HS-5 (cell line): ENCODE results near the gene KNDC1.
"Not testable (repeated sequence)": the region's sequence is repeated elsewhere in the genome, so short reads cannot be mapped to it uniquely, and the experiment has no call there.

Experiments
- DNase-seq: peaks from one replicate; pipeline ENCODE4 v3.0.0-alpha.2; 2012; ENCODE audit warnings: low read depth

Gene KNDC1

DNA sequence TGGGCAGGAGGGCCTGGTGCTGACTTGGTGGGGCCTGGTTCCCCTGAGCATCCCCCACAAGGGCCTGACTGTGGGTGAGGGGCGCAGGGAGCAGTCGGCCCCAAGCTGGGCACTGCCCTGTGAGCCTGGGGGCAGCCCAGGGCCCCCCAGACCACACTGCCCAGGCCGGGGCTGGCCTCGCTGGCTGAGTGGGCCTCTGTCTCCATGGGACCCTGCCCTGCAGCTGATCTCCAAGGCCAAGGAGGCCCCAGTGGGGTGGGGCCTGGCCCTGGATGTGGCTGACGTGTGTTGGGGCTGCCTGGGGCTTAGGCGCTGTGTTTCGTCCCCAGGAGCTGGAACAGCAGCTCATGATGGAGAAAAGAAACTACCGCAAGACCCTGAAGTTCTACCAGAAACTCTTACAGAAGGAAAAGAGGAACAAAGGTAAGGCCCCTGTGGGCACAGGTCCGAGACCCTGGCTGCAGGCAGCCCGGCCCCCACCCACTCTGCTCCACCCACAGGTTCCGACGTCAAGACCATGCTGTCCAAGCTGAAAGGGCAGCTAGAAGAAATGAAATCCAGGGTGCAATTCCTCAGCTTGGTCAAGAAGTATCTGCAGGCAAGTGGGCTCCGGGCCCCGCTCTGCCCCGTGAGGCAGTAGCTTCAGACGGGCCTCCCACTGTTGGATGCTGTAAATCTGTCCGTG, 46.5 kb downstream of the KNDC1 start:
- DNase-seq, result no peak

DNA sequence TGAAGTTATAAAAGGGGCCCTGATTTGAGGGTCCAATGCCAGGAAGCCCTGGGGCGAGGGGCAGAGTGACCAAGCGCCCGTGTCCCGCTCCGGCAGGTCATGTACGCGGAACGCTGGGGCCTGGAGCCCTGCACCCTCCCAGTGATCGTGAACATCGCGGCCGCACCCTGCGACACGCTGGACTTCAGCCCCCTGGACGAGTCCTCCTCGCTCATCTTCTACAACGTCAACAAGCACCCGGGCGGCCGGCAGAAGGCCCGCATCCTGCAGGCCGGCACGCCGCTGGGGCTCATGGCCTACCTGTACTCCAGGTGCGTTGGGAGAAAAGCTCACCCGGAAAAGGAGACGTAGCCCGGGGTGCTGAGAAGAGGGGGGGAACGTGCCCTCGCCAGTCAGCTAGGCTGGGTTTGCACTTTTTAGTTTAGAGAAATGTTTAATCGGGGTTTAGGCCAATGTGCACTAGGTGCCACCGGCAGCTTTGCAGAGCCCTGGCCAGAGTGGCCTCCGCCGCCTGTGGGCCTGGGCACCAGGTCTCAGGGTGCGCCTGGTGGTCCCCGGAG, 47.1 kb downstream of the KNDC1 start:
- DNase-seq, result no peak

DNA sequence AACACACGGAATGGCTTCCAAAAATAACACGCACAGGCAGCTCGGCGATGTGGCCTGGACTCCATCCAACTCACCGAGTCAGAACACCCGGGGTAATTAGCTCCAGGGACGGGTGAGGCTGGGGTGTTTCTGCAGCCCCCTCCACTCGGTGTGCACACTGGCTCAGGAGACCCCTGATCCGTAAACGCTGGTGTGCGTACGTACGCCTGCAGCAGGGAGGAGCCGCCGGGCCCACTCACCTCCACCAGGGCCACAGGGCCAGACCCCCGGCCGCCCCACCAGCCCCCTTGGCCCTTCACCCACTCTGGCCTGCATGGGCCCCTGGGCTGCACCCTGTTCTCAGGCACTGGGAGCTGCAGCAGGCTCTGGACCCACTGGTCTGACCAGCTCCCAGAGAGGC, 47.6 kb downstream of the KNDC1 start:
- no peak for DNase-seq

DNA sequence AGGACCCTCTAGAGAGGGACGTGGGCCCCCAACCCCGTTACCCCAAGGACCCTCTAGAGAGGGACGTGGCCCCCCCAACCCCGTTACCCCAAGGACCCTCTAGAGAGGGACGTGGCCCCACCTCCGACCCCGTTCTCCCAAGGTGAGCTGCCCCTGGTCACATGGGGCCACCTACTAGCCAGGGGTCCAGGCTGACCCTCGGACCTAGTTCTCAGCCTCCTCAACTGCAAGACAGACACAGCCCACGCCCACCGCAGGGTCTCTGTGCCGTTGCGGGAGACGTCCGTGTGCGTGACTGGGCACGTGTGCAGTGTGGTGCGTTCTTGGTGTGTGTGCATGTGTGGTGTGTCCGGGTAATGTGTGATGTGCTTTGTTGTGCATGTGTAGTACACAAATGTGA, 48.4 kb downstream of the KNDC1 start:
- no peak for DNase-seq

DNA sequence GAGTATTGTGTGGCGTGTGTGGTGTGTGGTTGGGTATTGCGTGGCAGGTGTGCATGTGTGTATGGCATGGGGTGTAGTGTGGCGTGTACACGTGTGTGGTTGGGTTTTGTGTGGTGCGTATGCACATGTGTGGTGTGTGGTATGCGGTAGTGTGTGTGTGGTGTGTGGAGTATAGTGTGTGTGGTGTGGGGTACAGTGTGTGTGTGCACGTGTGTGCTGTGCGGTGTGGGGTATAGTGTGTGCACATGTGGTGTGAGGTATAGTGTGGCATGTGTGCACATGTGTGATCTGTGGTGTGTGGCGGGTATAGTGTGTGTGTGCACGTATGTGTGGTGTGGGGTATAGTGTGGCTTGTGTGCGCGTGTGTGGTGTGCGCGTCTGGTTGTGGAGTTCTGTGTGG, 49.1 kb downstream of the KNDC1 start:
- no peak for DNase-seq

DNA sequence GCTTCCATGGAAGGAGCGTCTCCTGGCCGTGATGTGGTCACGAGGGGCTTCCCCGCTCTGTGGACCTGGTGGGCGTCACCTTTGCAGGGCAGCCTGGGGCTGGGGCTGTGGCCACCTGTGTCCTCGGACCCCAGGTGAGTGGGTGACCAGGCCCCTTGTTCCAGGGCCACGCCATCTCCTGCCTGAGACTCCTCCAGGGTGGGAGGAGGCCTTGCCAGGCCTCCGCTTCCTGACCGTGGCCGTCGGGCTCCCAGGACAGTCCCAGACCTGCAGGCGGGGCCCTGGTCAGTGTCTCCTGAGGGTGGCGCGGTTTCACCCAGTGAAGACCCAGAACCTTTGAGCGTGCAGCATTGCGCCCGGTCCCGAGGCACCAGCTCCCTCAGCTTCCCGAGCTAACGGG, 49.6 kb downstream of the KNDC1 start:
- DNase-seq, result no peak

DNA sequence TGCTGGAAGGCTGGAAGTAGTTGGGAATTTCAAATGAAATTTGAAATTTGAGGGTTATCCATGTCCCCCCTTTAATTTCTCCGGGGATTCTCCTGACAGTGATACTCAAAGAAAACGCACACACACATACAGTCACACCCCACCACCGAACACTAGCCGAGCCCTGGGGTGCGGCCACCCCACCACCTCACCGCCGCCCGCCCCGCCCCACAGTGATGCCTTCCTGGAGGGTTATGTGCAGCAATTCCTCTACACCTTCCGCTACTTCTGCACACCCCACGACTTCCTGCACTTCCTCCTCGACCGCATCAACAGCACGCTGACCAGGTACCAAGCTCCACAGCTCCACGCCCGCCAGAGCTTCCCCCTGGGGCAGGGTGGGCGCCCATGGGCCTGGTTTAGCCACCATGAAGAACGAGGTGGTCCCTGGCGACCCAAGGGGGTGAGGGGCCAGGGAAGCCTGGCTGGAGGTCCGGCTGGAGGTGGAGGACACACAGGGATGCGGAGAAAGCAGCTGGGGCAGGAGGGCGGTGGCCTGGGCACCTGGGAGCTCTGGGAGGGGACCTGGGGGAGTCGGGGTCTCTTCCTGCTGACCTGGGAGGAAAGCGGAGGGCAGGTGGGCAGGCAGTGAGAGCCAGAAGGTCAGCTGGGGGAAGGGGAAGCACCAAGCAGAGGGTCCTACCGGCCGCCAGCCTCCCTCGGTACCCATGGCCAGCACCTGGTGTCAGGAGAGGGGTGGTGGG, 50.5 kb downstream of the KNDC1 start:
- no peak for DNase-seq

DNA sequence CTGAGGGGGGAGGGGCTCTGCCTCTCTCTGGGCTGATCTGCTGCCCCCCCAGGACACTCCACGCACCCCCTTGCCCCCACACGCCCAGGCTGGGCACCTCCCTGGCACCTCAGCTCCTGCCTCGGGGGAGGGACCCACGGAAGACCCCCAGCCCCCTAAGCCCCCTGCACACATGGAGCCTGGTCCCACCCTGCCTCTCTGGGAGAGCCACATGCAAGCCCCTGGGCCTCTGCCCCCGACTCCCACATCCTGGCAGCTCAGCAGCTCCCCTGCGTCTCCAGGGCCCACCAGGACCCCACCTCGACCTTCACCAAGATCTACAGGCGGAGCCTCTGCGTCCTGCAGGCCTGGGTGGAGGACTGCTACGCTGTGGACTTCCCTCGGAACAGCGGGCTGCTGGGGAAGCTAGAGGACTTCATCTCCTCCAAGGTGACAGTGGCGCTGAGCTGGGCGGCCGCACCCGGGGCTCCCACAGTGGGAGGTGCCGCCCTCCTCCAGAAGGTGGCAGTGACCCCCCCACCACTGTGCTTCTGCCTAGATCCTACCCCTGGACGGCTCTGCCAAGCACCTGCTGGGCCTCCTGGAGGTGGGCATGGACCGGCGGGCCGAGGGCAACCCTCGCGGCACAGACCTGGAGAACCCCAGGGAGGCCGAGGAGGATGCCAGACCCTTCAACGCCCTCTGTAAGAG, 51.3 kb downstream of the KNDC1 start:
- no peak for DNase-seq

DNA sequence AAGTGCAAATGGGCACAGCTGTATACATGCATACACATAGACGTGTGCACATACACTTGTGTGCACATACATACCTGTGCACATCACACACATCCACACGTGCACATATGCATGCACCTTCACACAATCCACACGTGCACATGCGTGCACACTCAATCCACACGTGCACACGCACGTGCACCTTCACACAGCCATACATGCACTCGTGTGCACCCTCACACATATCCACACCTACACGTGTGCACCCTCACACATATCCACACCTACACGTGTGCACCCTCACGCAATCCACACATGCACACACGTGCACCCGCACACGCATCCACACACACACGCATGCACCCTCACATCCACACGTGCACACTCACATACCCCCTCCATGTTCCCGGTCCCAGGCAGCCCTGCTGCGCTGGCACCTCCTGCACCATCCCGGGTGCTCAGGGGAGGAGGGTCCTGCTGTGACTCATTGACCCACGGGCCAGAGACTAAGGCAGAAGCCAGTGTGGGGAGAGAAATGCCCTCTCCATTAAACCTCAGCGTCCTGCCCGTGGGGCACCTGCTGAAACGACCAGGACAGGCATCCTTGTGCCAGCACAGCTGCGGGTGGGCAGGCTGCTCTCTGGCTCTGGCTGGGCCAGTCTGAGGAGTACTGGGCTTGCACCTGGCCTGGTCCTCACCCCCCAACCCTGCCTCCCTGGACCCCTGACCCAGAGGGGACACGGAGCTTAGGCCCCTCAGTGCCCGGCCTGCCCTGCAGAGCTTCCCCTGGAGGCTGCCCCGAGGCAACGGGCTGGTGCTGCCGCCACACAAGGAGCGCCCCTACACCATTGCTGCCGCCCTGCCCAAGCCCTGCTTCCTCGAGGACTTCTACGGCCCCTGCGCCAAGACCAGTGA, 52.2 kb downstream of the KNDC1 start:
- no peak for DNase-seq

DNA sequence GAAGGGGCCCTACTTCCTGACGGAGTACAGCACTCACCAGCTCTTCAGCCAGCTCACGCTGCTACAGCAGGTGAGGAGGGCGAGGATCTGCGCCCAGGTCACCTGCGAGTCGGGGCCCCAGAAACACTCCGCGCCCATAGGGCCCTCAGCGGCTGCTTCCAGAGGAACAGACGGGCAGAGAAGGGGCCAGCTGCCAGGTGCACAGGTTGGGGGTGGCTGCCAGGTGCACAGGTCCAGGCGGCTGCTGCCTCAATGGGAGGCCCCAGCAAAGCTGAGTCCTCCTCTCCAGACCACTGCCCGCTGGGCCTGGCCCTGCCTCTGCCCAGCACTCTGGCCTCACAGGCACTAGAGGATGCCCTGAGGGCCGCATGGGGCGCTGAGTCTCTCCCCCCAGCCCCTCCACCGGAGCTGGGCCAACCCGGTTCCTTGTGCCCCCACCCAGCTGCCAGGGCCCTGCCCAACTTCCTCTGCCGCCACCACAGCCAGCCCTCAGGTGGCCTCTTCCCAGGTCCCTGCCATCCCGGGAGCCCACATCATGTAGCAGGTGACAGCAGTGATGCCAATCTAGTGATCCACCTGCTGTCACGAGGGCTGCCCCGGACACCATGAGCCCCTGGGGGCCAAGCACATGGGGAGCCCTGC, 53.0 kb downstream of the KNDC1 start:
- no peak for DNase-seq

DNA sequence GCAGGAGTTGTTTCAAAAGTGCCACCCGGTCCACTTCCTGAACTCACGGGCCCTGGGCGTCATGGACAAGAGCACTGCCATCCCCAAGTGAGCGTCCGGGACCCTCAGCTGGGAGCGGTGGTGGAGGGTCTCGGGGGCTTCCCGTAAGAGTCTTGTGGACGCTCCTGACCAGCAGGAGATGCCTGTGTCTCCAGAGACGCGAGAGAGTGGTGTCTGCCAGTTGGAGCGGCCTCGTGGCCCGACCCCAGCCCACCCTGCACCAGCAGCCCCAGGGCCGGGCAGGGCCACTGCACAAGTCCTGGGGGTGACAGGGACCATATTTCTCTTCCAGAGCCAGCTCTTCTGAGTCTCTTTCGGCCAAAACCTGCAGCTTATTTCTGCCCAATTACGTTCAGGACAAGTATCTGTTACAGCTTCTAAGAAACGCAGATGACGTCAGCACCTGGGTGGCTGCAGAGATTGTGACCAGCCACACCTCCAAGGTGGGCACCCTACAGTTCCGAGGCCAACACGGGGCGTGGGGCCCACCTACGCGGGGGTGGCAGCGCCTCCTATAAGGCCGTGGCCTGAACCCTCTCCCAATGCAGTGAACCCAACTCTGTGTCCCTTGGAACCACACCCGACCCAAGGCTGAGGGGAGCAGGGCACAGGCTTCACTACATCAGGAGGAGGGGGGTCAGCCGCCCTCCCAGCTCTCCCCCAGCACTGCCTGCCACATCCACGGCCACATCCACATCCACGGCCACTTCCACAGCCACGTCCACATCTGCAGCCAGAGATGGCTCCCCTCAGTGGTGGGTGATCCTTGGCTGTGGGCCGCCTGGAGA, 53.8 kb downstream of the KNDC1 start:
- DNase-seq, result no peak

DNA sequence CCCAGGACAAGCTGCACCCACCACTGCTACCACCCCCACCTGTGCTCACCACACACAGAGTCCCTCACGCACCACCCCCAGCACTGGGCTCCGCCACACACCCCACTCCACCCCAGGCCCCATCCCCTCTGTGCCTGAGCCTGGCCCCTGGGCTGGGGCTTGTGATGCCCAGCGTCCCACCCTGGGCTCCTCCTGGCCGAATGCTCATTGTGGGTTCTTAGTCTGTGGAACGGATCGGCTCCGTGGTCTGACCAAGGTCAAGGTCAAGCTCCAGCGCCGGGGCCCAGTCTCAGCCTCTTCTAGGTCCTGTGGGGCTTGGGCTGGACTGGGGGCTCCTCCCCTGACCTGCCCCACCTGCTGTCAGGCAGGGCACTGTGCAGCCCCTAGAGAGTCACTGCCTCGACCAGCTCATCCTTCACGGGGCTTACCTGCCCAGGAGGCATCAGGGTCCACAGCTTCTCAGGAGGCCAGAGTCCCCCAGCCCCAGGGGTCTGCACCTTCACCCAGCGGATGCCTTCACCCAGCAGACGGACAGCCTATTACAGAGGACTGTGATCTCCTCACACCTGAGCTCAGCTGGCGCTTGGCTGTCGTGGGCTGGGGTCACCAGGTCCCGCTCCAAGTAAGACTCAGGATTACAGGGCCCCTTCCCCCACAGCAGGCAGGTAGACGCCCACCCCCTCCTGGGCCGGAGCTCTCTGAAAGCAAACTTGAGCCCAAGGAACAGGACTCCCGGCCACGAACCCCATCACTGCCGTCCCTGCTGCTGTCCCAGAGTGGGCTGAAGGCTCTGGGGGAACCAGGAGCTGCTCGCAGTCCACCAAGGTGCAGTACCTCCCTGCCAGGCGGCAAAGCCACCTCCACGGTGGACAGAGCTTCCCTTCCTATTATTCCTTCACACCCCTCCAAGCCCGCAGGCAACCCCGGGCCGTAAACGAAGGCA, 54.7 kb downstream of the KNDC1 start:
- no peak for DNase-seq

DNA sequence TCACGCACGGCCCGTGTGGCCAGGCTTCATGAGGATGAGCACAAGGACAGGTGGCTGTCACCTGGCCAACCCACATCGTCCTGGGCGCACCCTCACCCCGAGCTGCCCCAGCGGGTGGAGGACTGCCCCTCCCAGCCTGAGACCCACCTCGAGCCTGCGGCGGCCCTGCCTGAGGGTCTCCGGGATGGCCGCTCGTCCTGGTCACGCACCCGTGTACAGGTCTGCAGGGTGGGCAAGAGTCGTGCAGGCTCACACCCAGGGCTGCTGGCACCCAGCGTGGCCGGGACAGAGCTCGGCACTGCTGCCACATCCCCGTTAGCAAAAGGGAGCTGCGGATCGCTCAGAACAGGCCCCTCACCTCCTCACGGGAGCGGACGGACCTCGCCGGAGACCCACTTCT, 55.6 kb downstream of the KNDC1 start:
- no peak for DNase-seq

DNA sequence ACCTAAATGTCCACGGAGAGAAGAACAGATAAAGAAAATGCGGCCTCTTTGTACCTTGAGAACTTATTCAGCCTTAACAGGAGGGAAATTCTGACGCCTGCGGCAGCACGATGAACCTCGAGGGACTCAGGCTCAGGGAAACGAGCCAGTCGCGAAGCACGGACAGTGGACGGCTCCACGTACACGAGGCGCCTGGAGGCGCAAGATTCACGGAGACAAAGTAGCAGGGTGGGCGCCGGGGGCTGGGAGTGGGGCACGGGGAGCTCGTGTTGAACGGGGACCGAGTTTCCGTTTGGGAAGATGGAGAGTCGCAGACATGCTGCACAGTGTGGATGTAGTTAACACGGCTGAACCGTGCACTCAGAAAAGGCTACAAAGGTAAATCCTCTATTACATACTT, 56.8 kb downstream of the KNDC1 start:
- no peak for DNase-seq

DNA sequence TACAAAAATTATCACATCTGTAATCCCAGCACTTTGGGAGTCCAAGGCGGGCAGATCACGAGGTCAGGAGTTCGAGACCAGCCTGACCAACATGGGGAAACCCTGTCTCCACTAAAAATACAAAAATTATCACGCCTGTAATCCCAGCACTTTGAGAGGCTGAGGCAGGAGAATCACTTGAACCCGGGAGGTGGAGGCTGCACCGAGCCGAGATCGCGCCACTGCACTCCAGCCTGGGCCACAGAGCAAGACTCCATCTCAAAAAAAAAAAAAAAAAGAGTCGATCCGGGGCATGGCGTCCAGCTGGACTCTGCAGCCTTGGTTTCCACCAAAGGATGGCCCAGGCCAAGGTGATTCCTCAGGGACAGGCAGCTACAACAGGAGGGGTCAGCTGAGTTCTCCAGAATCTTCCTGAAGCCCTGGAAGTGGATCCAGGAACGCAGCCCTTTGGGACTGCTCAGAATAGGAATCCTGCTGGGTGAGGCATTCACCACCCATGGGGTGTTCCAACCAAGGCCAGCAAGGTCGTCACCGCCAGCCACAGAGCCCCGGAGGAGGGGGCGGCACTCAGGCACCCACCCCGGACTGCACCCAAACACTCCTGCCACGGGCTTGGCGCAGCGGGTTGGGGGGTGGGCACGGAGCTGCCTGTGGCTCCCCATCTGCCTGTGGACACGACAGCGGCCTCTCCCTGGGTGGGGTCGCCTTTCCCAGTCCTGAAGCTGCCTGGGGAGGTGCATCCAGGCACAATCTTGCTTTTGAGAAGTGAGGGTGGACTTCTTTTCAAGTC, 58.0 kb downstream of the KNDC1 start:
- no peak for DNase-seq

DNA sequence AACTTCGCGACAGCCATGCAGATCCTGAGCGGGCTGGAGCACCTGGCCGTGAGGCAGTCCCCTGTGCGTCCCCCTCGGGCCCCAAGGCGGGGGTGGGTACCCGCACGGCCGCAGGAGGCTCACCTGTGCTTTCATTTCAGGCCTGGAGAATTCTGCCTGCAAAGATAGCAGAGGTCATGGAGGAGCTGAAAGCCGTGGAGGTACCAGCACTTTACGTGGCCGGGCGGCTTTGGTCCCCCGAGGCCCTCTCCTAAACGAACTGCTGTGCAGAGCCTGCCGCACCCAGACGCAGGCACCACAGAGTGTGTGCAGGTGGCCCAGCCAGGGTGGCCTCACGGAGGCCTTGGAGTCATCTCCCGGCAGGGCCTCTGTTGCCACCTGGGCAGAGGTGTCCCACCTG, 58.9 kb downstream of the KNDC1 start:
- no peak for DNase-seq

DNA sequence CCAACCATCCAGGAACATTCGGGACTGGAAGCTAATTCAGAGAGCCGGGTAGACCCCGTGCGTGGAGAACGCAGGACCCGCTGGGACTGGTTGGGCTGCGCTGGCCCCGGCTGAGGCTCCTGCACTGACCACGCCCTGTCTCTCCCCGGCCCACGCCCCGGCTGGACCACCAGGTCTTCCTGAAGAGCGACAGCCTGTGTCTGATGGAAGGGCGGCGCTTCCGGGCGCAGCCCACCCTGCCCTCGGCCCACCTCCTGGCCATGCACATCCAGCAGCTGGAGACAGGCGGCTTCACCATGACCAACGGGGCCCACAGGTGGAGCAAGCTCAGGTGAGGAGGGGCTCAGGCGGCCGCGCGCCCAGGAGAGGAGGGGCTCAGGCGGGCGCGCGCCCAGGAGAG, 59.8 kb downstream of the KNDC1 start:
- DNase-seq, result no peak

DNA sequence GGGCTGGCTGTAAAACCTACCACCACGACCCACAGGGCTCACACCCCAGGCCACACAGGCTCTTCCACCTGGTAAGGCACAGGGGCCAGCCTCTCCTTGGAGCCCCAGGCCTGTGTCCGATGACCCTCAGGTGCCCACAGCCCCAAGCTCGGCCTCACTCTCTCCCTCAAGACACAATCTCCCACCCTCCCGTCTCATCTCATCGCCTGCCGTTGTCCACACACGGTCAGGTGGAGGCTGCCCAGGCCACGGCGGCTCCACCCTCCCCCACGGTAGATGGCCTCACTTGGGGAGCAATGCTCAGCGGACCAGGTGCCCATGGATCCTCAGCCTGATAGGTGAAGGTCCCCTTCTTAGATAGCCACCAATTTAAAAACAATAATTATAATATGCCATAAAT, 61.3 kb downstream of the KNDC1 start:
- DNase-seq, result no peak

DNA sequence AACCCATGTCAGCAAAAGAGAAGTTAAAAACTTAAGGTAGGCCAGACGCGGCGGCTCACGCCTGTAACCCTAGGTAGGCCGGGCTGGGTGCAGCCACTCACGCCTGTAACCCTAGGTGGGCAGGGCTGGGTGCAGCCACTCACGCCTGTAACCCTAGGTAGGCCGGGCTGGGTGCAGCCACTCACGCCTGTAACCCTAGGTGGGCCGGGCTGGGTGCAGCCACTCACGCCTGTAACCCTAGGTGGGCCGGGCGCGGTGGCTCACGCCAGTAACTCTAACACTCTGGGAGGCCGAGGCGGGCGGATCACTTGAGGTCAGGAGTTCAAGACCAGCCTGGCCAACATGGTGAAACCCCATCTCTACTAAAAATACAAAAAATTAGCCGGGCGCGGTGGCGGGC, 61.7 kb downstream of the KNDC1 start:
- DNase-seq, result not testable (repeated sequence)
